Stimulated activated CD8-positive, alpha-beta memory T cell treated with anti-CD3 and anti-CD28 coated beads, Interleukin-7, amount 100 ng/mL, for 24 hours (primary cell): ENCODE data around the gene RASA3.
"Not testable (repeated sequence)": the region's sequence is repeated elsewhere in the genome, so short reads cannot be mapped to it uniquely, and the experiment has no call there.

Experiments used
- DNase-seq: peaks from one replicate; pipeline ENCODE4 v3.0.0-alpha.2; 2020; ENCODE audit warnings: low read depth

Gene RASA3

DNA sequence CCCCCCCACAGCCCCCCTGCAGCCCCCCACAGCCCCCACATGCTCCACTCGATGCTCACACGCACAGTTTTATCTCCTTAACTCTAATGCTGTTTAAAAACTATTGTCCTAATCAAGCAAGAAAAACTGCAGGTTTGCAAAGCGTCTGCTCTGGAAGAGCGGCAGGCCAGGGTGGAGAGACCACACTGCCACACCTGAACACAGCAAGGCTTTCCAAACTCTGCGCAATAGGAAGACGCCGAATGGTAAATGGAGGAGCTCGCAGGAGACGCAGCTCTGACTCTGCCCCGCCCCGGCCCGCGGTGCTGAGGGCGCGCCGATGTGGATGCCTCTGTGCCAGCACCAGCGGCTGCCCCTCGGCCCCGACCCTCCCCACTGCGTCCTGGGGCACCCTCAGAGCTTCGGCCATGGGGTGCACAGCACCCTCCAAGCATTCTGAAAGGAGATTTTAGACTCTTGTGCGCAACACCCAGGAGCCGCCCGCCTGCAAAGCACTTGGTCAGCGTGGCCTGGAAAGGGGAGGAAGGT lies 32.4 kb downstream of the RASA3 start:
- no peak for DNase-seq

DNA sequence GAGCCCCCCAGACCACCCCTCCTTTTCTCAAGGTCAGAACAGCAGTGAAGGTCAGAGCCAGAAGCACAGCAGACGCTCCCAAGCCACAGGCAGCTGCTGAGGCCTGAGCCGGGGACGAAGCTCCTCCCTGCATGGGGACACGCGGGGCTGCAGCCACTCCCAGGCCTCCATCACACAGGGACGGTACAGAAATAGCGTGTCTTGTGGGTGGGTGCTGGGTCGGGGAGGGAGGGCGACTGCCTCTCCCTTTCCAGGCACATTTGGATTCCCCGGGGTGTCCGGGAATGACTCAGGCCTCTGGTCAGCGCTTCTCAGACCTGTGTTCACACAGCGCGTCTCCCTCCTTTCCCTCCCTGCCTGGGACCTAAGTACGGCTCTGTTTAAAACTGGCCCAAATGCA lies 33.2 kb downstream of the RASA3 start:
- DNase-seq: no peak

DNA sequence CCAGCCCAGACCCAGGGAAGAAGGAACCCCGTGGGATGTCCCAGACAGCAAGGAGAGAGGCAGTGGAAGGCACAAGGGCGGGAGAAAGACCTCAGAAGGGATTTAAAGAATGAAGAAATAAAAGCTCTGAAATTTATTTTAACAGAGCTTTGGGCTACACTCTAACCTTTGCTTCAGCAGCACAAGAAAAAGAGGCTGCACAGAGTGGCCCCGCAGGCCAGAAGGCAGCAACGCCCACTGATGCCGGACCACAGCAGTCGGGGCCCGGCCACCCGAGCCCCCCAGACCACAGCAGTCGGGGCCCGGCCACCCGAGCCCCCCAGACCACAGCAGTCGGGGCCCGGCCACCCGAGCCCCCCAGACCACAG lies 33.8 kb downstream of the RASA3 start:
- not testable (repeated sequence) for DNase-seq

DNA sequence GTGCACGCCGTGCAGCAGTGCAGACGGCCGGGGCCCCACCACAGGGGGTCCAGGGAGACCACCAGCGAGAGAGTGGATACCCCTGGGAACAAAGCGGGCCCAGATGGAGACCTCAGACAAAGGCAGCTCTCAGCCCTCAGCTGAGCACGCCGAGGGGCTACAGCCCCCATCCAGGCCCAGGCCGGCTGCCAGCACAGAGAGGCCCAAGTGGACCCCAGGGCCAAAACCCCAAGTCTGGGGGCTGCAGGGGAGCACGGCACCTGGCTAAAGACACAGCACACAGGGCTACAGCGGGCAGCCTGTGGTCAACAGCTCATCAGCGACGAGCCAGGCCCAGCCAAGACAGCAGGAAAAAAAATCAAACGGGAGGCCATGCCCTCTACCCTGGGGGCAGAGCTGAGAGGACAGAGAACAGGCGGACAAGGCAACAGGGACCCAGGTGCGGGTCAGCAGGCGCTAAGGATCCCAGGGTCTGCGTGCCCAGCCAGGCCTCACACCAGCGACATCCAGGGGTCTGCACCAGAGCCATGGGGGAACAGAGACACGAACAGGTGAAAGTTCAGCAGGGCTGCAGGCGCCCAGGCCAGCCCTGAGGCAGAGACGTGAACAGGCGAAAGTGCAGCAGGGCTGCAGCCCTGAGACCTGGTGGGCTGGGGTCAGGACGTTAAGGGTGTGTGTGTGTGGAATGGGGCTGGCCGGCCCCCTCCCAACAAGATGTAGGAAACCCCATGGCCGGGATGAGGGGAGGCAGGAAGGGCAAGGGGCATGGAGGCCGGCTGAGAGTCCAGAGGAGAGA lies 34.3 kb downstream of the RASA3 start:
- no peak for DNase-seq

DNA sequence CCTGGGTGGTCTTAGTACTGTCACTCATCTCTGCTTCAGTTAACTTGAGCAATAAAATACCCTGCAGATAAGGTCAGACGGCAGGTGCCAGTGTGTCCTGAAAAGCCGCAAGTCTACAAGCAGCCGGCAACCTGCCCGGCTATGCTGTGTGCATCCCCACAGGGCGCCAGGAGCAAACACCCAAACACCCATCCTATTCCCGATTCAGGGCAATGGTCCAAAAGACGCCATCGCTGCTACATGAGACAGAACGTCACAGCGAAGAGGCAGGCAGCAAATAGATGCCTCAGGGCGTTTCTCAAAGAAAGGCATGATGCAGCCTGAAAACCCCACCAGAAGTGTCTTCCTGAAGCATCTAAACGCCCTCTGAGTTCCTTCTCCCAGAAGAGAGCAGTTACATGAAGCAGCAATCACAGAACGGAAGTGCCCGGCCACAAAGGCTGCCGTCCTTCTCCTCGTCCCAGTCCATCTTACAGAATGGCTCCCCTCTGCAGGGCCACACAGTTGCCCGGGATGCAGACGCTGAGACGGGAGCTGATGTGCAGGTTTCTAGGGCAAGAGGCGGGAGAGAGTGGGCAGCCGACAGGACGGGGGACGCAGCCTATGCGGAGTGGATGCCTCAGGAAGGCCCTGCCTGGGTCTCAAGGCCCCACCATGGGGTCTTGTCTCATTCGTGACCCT lies 35.1 kb downstream of the RASA3 start:
- DNase-seq: no peak

DNA sequence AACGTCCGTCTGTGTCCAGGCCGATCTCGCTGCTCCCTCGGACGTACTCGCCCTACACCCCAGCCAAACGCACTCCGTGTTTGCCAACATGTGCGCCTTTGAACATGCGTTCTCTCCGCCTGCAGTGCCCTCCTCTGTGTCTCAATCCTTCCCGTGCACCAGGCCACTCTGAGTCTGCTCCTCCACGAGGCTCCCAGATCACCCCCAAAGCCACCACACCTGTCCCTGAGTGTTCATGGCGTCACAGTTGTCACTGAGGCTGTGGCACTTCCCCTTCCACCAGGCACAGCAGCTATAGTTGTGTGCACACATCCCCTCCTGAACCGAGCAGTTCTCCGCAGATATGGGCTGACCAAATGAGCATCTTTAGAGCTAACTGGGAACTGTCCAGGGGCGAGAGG lies 35.6 kb downstream of the RASA3 start:
- DNase-seq: no peak

DNA sequence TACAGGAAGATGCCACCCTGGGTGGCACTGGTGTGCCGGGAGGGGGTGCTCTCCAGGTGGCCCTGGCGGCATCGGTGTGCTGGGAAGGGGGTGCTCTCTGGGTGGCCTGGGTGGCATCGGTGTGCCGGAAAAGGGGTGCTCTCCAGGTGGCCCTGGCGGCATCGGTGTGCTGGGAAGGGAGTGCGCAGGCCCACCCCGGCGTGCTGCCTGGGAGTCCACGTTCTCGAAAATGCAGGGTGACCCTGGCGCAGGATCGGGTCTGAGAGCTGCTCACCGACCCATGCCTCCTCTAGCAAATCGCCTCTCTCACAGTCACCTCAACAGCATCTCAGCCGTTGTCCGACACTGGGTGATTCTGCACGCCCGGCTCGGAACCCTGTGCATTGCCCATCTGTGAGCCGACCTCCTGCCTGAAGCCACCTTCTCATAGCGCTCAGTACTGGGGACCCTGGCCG lies 36.4 kb downstream of the RASA3 start:
- no peak for DNase-seq

DNA sequence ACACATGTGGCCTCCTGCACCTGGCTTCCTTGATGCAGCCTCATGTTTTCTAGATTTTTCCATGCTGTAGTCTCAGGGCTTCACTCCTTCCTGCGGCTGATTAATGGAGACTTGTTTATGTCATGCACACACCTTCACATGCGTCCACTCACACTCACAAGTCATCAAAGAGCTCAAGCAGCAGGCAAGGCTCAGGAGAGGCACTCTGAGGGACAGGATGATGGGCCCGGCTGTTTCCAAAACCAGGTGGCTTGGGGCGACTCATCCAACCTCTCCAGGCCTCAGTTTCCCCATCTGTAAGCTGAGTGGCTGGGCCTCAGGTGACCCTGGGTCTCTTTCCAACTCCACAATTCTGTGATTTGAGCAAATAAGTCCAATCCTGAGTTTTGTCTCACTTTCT lies 36.9 kb downstream of the RASA3 start:
- no peak for DNase-seq

DNA sequence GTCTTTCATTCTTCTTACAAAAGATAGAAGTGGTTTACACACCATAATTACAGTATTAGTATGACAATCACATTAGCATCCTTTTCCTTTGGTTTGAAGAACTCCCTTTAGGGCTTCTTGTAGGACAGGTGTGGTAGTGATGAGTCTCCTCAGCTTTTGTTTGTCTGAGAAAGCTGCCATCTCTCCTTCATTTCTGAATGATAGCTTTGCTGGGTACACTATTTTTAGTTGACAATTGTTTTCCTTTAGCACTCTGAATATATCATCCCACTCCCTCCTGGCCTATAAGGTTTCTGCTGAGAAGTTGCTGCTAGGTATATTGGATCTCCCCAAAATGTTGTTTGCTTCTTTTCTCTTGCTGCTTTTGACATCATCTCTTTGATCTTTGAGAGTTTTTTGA lies 39.3 kb downstream of the RASA3 start:
- no peak for DNase-seq

DNA sequence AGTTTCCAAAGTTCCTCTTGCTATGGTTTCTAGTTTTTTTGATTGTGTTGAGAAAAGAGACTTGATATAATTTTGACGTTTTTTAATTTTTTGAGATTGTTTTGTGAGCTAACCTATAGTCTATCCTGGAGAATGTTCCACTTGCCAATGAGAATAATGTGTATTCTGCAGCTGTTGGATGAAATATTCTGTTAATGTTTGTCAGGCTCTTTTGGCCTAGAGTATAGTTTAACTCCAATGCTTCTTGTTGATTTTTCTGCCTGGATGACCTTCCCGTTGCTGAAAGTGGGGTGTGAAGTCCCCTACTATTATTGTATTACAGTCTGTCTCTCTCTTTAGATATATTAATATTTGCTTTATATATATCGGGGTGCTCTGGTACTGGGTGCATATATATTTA lies 40.0 kb downstream of the RASA3 start:
- no peak for DNase-seq

DNA sequence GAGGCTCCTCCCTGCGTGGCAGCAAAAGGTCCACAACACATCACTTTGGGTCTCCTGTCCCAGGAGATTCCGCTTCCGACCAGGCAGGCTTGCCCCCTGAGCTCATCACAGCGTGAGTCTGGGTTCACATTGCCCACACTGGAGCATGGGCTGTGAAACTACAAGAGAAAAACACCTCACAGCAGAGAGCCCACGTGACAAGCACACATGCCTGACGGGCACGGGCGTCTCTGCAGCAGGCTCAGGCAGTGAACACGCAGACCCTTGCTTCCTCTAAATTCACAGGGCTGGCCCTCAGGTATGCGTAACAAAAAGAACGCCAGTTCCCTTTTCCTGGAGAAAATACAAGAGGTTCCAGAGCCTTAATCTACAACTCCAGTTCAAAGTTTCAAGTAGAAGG lies 41.9 kb downstream of the RASA3 start:
- DNase-seq: no peak

DNA sequence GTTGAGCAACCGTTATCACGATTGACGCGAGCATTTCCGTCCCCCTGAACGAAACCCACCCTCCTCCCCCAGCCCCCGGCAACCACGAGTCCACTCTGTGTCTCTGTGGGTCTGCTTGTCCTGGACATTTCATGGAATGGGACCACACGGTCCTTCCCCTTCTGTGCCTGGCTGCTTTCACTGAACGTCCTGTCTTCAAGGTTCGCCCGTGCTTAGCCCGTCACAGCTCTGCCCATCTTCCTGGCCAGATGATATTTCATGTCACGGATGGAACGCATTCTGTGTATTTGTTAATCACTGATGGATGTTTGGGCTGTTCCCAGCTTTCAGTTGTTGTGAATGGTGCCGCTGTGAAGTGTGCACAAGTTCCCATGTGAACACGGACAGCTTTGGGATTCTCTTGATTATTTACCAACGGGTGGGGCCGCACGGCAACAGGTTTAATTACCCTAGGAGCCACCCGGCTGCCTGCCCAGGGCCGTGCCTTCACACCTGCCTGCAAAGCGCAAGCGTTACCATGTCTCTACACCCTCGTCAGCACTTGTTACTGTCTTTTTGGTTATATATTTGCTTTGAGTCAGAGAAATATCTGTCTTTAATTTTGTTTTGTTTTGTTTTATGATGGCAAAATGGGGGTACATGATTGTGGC lies 42.5 kb downstream of the RASA3 start:
- no peak for DNase-seq

DNA sequence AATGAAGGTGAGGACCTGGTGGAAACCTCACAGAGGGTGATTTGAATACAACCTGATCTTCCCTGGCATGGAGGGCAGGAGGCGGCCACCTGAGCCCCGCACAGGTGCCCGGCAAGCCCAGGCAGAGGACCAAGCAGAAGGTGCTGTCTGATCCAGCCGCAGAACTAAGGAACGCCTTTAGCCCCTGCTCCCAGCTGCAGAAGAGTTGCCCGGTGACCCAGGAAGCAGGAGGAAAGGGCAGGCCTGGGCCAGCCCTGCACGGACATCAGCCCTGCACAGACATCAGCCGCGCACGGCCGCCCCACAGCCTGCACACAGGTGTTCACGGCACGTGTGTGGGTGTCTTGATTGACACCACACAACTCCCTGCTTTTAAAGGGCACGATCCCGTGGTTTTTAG lies 43.1 kb downstream of the RASA3 start:
- no peak for DNase-seq

DNA sequence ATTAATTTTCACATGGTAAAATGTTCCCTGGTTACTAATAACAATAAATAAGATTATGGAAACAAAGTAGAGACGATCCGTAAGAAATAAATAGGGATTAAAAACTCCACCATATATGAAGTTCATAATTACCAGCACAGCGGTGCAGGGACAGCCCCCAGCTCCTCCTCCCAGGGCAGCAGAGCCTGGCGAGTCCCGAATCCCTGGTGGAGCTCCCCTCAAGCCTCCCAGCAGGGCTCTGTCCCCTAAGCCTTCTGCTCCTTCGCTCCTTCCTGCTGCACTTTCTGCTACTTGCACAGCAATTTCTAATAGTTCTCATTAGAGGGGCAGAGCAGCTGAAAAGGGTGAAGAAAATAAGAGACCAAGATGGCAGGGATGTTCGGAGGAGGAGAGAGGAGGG lies 43.6 kb downstream of the RASA3 start:
- no peak for DNase-seq

DNA sequence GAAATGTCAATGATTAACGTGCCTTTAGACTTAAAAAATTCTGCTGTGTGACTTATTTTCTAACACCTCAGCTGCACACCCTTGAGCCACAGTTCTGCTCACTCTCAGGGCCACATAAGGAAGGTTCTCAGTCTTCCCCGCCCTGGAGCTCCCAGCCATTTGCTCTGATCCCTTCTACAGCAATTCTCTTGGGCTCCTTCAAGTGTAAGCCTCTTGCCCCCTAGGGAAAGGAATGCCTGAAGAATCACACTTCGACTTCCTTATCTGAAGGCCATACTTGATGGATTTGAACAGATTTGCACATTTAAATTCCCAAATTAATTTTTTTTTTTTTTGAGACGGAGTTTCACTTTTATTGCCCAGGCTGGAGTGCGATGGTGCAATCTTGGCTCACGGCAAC lies 44.2 kb downstream of the RASA3 start:
- DNase-seq: no peak

DNA sequence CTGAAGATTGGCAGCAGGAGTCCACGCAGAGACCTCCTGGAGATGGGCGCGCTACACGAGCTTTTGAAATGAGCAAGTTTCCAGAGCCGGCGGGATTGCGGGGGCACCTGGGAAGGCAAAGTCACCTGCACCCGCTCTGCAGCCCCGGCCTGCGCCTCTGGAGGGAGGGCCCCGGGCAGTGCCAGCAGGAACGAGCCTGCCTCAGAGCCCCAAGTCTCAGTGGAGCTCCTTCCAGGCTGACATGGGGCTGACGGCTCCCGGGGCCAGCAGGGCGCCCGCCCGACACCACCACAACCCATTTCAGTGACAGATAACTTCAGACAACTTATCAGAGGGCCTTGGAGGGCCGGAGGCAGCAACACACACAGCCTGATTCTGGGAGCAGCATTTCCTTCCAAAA lies 45.0 kb downstream of the RASA3 start:
- no peak for DNase-seq

DNA sequence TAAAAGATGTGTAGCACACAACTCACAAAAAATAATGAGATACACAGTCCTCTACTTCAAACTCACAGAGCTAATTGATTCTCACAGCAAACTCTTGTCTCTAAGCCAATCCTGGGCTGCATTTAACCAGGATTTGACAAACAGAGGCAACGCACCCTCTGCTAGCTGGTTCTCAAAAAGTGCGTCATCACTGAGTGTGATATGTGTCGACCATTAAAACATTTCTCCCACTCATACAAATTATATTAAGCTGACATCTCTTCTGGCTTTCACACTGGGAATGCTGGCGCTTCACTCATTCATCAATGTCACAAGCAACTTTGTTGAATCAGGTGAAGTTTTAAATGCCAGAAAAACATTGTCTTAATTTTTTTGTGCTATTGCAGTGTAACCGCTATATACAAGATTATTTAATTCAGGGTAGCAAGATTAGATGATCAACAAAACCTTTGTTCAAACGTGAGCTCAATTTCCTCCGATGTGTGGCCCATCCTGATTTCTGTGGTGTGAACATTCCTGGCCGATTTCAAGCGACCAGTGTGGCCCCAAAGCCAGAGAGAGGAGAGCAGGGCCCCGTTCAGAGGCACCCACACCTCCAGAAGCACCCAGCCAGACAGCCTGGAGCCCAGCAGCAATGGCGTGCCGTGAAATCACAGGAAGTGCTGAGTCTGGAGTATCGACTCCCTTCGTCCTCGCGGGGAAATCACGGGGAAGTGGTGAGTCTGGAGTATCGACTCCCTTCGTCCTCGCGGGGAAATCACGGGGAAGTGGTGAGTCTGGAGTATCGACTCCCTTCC lies 49.4 kb downstream of the RASA3 start:
- no peak for DNase-seq

DNA sequence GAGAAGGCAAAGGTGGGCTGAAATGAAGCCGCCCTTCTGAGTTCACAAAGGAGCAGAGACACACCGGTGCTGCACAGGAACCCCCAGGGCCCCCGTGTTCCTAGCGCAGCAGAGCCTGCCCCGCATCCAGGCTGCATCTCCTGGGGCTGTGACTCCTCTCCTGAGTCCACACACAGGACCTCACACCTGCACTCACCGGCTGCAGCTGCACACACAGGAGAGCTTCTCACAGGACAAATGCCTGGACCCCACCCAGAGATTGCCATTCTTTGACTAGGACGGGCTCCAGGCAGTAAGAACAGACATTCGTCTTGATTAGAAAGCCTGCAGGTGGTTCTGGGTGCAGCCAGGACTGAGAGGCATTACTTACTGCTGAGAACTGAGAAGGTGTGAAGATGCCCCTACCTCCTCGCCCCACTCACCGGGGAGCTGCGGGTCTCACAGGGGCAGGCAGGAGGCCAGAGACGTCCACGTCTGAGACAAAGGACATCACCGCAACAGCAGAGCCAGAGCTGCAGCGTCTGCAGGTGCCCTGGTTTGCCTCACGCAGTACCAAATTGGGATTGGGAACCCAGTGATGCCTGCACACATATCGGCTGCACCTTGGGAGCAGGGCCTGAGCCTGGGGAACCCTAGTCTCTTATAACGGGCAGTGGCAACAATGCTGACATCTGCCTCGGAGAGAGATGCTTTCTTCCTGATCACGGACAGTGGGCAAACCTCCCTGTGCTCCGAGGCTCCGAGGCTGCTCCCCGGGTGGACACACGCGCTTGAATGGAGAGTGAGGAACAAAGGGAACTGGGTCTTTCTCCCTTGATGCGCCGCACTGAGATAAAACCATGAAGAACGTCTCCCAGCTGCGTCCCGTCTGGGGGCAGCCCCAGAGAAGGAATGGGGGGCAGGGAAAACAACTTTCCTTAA lies 50.4 kb downstream of the RASA3 start:
- DNase-seq: no peak

DNA sequence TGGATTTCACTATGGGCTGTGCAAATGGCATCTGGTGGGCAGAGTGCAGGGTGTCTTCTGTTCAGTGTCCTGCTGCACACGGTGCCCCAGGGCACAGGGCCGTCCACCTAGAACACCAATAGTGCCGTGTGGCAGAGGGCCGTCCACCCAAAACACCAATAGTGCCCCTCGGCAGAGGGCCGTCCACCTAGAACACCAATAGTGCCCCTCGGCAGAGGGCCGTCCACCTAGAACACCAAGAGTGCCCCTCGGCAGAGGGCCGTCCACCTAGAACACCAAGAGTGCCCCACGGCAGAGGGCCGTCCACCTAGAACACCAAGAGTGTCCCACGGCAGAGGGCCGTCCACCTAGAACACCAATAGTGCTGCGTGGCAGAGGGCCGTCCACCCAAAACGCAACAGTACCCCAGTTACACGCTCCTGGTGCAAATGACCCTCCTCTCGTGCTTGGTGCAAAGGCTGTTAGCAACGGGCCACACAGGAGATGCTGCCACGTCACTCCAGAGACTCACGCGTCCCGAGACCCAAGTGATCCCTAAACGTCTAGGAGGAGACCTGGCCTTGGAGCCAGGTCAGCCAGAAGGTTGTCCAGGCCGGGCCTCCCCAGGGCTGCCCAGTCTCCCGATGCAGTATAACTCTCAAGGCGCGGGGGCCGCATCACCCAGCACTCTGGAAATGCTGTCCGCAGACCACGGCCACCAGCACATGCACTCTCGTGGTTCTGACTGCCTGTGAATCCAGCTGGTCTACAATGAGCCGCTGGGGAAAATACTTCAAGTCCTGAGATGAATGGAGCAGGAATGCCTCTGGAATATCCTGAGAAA lies 51.5 kb downstream of the RASA3 start:
- no peak for DNase-seq
